ENCODE data around the gene ZSCAN23.
"Not testable (repeated sequence)": the region's sequence is repeated elsewhere in the genome, so short reads cannot be mapped to it uniquely, and the experiment has no call there.

The ZSCAN23 gene

DNA sequence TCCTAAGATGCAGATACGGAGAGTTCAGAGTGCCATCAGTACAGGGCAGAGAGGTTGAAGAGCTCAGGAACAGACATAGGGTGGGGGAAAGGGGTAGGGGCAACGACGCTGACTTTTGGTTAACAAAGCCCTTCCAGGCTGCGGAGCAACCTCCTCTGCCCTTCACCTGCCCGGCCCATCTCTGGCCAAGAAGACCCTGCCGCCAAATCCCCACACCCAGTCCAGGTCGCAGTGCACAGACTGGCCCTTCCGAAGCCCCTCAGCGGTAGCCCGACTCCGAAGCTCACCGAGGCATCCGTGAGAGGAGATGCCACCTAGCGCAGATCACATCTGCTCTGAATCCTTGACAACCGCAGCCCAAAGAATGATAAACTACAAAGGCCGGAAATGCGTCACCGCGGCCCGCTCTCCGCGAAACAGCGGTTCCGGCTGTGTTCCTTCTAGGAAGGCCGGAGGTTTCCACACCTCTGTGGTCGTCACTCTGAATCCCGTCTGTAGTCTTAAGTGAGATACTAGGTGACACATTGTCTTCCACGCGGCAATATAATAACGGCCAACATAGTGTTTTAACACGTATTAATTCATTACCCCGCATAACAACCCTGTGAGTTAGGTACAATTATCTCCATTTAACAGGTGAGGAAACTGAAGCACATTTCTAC, at the start of gene ZSCAN23:
Gene ZSCAN23 (minus strand): TSS at position 380 of the 662 bp plus-strand sequence. CDS start 7,225 bp downstream, outside the sequence.
- peak; percentile 89 for DNase-seq (ENCODE audit: low spot score)

DNA sequence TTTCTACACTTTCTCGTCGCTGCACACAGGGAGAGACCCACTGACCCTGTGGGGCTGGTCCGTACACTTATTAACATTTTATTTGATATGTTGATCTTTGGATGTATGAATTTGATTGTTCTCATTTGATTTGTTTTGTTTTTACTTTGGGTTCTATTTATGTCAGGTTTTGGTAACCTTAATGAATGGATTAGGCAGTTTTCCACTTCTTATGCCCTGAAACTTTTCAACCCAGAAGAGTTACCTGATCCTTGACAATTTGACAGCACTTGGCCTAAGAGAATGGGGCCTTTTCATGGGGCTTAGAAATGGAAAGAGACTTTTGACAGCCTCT, 48.7 kb upstream of the ZSCAN23 start:
- DNase-seq (ENCODE audit: low spot score): no peak

DNA sequence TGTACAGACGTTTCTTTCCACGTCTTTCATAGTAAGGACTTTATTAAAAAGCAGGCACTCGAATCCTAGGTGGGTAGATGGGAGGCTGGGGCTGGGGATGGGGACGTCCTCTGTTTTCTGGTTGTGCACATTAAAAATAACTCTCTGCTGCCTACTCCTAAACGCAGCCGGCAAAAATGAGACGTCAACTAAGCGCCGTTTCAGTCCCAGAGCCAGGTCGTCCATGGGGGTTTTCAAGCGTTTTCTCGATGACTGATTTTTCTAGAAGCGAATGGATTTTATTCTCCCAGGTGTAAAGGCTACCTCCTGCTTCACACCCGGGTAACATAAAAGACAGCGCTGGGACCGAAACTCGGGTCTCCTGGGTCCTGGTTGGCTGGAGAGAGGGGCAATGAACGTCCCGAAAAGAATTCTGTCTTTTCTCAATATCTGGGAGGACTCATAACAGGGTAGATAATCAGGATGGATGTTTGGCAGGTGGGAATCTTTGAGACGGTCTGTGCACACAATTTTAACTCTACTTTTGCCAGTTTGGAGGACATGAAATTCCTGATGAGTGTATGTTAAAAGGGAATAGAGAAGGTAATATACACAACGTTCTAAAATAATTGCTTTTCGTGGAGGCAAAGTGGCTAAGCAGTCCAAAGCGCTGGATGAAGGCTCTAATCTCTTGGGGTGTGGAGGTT, 47.1 kb upstream of the ZSCAN23 start:
- no peak for DNase-seq (ENCODE audit: low spot score)

DNA sequence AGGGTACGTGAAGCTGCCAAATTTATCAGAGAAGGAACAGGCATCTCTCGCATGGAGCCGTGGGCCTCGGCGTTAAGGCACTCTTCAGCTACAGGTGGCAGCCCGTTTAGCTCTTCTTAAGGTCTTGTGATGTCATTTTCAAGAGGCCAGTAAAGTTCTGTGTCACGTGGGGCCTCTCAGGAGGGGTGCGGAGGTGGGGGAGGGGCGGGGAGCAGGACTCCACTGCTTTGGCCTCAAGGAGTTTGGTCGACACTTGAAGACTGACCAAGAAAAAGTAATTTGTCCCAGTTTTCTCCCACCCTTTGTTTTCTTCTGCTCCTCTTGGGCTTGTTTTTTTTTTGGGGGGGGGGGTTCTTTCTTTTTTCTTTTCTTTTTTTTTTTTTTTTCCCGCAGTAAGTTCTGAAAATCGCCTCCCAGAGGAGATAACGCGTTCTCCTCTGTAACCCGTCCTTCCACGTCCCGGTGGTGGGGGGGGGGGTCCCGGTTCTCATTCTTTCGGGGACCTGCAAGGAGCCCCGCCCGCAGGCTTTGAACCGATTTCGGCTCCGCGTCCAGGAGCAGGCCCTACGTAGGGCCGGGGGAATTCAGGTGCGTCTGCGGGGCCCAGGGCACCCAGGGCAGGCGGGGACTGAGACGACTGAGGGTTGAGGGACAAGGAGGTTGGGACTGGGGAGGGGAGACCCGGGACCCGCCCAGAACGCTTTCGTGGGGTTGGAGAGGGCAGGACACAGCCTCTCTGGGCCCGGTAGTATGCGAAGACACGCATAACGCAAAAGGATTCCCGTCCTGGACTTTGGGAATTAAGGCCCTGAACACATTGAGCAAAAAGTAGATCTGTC, 46.3 kb upstream of the ZSCAN23 start:
- peak; percentile 77 for DNase-seq (ENCODE audit: low spot score)

DNA sequence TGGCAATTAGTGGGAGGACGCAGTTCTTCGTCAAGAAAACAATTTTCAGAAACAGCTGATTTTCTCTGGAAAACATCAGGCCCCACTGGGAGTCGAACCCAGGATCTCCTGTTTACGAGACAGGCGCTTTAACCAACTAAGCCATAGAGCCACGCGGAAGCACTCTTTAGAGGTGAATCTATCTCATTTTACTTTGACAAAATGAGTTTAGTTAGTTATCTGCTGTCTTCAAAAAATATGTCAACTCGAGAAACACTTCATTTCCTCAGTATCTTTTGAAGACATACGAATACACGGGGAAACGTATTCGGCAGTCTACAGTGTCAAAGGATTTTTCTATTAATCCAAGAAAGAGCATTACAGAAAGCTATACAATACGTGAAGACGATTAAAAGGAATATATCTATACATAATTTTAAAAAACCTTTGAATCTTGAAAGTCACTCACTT, 45.6 kb upstream of the ZSCAN23 start:
- peak; percentile 39 for DNase-seq (ENCODE audit: low spot score)

DNA sequence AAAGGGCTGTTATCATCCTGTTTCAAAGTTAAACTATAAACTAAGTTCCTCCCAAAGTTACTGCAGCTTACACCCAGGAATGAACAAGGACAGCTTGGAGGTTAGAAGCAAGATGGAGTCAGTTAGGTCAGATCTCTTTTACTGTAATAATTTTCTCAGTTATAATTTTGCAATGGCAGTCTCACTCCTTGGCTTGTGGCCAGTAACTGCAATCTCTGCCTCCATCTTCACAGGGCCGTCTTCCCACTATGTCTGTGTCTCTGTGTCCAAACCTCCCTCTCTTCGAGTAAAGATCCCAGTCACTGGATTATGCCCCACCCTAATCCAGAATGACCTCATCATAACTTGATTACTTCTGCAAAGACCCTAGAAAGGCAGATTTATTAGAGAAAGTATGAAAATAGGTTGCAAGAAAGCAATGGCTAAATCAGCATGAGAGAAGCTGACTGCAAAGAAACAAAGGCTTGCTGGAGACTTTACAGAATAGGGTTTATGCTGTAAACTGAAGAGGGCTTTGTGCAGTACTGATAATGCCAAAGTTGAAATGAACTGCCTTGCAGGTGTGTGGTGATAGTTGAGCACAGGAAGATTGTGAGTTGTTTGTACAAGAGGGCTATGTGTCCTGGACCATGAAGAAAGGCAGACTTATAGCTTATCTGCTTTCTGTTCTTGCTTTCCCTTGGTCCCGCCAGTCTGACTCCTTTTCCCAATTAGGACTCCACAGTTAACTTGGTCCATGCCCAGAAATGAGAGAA, 43.9 kb upstream of the ZSCAN23 start:
- DNase-seq (ENCODE audit: low spot score): no peak

DNA sequence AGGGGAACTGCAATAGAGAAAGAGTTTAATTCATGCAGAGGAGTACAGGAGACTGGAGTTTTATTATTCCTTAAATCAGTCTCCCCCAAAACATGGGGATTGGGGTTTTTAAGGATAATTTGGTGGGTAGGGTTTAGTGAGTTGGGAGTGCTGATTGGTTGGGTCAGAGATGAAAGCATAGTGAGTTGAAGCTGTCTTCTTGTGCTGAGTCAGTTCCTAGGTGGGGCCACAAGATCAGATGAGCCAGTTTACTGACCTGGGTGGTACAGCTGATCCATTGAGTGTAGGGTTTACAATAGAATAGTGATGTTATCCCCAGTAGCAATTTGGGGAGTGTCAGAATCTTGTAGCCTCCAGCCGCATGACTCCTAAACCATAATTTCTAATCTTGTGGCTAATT, 43.2 kb upstream of the ZSCAN23 start:
- no peak for DNase-seq (ENCODE audit: low spot score)

DNA sequence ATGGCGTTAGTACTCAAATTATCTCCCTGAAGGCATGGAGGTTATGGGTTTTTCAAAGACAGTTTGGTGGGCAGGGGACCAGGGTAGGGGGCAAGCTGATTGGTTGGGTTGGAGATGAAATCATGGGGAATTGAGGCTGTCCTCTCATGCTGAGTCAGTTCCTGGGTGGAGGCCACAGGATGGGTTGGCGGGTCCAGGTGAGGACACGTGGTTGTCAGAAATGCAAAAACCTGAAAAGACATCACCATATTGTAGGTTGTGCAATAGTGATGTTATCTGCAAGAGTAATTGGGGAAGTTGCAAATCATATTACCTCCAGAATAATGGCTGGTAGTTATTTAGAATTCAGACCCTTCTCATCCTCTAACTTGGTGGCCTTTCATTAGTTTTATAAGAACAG, 42.2 kb upstream of the ZSCAN23 start:
- DNase-seq (ENCODE audit: low spot score): no peak

DNA sequence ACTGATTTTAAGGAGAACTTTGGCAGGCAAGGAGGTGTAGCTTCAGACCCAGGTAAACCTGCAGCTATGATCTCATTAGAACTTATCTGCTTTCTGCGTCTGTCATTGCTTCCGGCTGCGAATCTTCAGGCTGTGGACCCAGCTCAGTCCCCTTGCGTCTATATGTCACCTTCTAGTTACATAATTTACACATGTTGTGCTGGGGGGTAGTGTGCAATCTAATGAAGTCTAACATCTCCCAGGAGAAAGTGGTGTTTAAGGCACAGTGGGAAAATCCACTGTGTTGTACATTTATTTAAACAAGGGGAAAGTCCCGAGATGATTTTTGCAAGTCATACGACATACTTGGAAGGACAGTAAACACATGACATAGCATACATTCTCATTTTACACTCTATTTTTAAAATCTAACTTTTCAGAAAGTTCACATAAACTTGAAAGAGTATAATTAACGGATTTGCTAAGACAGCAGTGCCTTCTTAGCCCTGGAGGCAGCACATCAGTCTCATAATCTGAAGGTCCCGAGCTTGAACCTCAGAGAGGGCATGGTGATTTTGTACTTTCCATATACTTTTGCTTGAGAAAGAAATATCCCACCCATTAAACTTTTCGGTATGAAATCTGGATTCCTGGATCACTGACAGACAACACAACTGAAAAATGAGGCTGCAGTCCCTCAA, 37.1 kb upstream of the ZSCAN23 start:
- DNase-seq (ENCODE audit: low spot score): no peak

DNA sequence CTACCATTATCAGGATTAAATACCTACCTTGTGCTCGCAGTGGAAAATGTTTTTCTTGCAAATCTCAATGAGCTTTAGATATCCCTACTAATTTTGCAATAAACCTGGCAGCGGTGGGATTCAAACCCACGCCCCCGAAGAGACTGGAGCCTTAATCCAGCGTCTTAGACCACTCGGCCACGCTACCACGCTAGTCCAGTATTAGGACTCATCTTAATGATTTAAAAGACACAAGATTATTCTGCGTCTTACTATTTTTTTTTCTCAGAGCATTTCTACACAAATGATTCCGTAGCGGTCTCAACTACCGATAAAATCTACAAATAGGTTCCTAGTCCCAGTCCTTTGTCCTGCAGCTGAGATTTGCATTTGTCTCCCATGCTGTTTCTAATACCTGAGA, 35.2 kb upstream of the ZSCAN23 start:
- no peak for DNase-seq (ENCODE audit: low spot score)

DNA sequence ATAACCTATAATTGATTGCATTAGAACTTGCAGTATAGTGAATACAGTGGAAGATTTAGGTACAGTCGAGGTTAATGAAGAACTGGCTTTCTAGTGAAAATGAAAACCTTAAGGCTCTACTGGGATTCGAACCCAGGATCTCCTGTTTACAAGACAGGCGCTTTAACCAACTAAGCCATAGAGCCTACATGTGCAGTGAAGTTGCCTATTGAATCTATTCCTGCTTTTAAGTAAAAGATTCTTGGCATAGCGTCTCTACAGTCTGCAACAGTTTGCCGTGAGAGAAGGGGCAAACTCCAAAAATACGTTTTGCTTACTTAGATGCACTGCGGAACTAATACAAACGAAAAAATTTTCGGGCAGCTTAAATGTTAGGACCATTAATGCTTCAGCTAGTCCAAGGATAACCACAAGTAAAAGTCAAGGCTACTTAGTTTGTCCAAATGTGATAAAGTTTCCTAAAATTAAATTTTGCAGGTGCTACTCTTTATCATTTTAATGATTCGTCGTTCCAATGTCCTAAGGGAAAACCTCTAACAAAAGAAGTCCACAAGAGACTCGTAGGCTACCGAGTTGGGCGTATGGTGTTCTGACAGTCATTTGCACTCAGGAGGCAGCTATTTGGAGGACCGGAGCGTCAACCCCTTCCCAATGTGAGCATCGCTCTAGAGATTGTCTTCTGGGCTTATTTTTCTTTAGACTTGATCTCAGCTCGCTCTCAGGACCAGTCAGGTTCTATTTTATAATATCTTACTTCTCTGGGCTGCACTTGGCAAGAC, 31.3 kb upstream of the ZSCAN23 start:
- peak; percentile 80 for DNase-seq (ENCODE audit: low spot score)

DNA sequence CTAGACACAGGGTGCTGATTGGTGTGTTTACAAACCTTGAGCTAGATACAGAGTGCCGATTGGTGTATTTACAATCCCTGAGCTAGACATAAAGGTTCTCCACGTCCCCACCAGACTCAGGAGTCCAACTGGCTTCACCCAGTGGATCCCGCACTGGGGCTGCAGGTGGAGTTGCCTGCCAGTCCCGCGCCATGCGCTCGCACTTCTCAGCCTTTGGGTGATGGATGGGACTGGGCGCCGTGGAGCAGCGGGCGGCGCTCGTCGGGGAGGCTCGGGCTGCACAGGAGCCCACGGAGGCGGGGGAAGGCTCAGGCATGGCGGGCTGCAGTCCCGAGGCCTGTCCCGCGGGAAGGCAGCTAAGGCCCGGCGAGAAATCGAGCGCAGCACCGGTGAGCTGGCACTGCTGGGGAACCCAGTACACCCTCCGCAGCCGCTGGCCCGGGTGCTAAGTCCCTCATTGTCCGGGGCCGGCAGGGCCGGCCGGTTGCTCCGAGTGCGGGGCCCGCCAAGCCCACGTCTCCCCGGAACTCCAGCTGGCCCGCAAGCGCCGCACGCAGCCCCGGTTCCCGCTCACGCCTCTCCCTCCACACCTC, 26.0 kb upstream of the ZSCAN23 start:
- not testable (repeated sequence) for DNase-seq (ENCODE audit: low spot score)

DNA sequence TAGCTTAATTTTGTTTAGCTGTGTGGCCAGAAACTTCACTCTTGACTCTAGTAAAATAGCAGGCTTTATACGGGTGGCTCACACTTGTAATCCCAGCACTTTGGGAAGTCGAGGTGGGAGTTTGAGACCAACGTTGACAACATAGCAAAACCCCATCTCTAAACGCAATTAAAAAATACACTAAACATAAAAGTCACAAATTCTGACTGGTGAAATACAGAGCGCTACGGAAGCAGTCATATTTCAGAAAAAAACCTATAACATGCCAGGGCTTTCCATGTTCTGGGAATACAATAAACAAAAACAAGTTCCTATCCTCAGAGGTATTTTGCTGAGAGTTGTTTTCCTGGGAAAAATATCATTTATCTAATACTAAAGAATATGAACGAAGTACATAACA, 24.8 kb upstream of the ZSCAN23 start:
- no peak for DNase-seq (ENCODE audit: low spot score)

DNA sequence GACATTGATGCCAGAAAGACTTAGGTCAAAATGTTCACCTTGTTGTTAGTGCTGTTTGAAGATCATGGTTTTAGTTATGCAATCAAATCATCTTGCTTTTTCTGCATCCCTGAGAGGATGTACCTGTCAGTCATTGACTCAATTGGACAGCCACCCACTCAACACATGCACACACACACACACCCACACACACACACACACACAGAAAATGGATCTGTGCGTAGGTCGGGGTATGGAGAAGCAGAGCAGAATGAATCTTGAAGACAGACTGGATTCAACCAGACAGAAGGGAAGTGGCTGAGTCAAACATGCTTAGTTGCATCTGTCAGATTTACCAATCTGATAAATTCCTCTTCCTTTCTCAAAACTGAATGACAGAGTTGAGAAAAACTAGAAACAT, 19.1 kb upstream of the ZSCAN23 start:
- DNase-seq (ENCODE audit: low spot score): no peak

DNA sequence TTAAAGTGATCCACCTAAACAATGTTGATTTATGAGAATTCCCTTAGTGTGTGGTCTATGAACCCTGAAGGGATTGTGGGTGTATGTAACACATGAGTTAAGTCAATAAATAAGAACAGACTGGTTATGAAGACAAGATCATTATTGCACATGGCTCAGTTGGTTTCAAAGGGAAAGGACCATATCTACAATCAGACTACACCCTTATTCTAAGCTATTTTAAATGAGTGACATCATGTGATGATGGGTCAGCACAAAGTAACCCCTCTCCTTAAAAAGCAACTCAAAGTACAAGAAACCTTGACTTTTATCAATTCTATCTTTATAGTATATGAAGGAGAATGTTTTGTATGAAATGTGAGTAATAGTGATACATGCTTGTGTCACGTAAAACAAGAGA, 15.3 kb upstream of the ZSCAN23 start:
- no peak for DNase-seq (ENCODE audit: low spot score)

DNA sequence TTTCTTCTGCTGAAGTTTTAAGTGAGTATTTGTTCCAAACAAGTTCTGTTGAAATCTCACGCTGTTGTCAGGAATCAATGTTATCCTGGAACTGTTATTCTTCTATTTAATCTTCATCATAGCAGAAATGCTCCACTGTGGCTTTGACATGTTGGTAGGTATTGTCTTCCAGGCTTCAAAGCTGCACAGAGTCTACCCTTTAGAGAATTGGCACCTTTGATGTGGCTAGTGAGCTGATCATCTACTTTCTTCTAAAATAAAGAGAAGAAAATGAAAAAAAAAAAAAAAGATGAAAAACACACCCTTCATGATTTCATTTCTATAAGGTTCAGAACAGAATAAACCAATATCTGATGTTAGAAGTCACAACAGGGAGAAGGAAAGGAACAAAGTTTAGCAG, 5.8 kb upstream of the ZSCAN23 start:
- DNase-seq (ENCODE audit: low spot score): no peak

DNA sequence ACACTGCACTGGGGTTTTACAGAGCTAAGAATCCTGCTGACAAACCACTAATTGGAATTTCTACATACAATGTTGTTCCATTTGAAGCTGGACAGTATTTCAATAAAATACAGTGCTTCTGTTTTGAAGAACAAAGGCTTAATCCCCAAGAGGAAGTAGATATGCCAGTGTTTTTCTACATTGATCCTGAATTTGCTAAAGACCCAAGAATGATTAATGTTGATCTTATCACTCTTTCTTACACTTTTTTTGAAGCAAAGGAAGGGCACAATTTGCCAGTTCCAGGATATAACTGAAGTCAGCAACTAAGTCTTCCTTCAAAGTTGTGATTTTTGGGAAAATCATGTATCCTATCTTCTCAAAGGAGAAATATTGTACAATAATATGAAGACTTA, 4.2 kb upstream of the ZSCAN23 start:
- DNase-seq (ENCODE audit: low spot score): not testable (repeated sequence)

DNA sequence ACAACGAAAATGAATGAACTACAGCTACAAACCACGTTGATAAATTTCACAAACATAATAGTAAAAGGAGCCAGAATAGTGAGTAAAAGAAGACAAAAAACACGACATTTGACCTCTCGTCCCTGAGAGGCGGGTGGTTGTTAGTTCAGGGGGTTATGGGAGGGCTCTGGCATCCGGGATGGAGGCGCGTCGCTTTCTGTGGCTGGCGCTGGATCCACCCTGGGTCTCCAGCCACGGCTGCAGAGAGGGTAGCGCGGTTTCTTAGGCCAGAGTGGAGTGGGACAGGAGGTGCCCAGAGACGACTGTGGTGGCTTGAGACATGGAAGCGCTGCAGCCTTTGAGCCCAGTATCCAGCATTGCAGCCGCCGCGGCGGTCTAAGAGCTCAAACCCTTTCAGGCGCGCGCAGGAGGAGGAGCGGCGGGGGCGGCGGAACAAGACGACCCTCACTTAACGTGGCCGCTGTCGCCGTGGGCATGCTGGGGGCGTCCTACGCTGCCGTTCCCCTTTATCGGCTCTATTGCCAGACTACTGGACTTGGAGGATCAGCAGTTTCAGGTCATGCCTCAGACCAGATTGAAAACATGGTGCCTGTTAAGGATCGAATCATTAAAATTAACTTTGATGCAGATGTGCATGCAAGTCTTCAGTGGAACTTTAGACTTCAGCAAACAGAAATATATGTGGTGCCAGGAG, 3.7 kb upstream of the ZSCAN23 start:
- DNase-seq (ENCODE audit: low spot score): no peak

DNA sequence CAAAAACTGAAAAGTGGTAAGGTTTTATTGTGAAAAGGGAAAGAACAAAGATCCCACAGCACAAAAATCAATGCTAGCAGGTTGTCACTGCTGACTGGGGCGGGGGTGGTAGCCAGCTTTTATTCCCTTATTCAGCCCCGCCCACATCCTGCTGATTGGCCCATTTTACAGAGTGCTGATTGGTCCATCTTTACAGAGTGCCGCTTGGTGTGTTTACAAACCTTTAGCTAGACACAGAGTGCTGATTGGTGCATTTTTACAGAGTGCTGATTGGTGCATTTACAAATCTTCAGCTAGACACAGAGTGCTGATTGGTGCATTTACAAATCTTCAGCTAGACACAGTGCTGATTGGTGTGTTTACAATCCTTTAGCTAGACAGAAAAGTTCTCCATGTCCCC, 1.5 kb upstream of the ZSCAN23 start:
- not testable (repeated sequence) for DNase-seq (ENCODE audit: low spot score)

DNA sequence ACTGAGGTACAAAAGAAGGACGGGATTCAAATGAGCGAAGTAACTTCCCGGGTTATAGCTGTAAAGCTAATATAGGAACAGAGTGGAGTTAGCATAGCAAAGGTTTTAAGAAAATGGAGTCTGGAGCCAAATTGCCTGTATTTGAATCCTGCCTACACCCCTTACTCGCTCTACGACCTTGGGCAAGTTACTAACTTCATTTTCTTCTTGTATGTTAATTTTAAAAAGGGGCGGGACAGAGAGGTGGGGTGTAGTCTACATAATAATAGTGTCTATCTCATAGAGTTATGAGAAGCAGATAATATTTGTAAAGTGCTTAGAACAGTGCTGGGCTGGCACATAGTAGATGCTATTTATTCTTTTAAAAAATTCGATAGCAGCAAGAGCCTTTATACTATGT, 705 bp downstream of the ZSCAN23 start:
- no peak for DNase-seq (ENCODE audit: low spot score)
